Adrenal gland (tissue), 12 donors: Measurements from ENCODE around the gene SEPHS1. TPM values are rescaled to one million over a fixed set of nuclear protein-coding genes. Genes with fewer than 3 reads are reported as not detected.

ENCODE experiments used
- DNase-seq, 7 donors: peaks; one replicate each; pipeline ENCODE4 v3.0.0-alpha.2; 2019 to 2020
- H3K27ac ChIP-seq, 5 donors: fragments of 200-600 bp; sonication (generic) in 4 of 5; 1 replicate in 3 of 5; 2 replicates in 2 of 5; pipeline versions ENCODE4 v1.5.1 to v1.8.0; 2016 to 2020; ENCODE audit warnings: mild to moderate bottlenecking in 1 of 5
- H3K27me3 ChIP-seq: fragments of 200-600 bp; 2 replicates; pipeline ENCODE4 v1.8.0; 2021
- H3K36me3 ChIP-seq, 2 donors: fragments of 200-600 bp; replicated peaks in 1 of 2; 1 replicate in 1 of 2; 2 replicates in 1 of 2; pipeline versions ENCODE4 v1.5.1 to v1.8.0; 2018 to 2022
- H3K4me1 ChIP-seq, 2 donors: fragments of 200-600 bp; replicated peaks in 1 of 2; 1 replicate in 1 of 2; 2 replicates in 1 of 2; pipeline versions ENCODE4 v1.5.1 to v1.8.0; 2018 to 2021
- H3K4me3 ChIP-seq, 4 donors: fragments of 200-600 bp; sonication (generic) in 3 of 4; one replicate each; pipeline ENCODE4 v1.5.1; 2016 to 2018
- H3K9me3 ChIP-seq, 3 donors: fragments of 200-600 bp; sonication (generic) in 1 of 3; replicated peaks in 1 of 3; 1 replicate in 2 of 3; 2 replicates in 1 of 3; pipeline versions ENCODE4 v1.5.1 to v1.8.0; 2016 to 2021
- CTCF ChIP-seq, 6 experiments: fragments of 450-650 bp in 4 of 6; fragments of 200-600 bp in 2 of 6; sonication (generic) in 1 of 6; IDR thresholded peaks; 1 replicate in 5 of 6; 2 replicates in 1 of 6; pipeline versions ENCODE4 v1.5.1 to v1.8.0; 2016 to 2021; ENCODE audit warnings: antibody characterized with exemption in 6 of 6, mild to moderate bottlenecking in 2 of 6, moderate library complexity in 1 of 6
- POLR2A ChIP-seq, 2 donors: fragments of 450-650 bp; IDR thresholded peaks; one replicate each; pipeline ENCODE4 v1.6.1; 2017; ENCODE audit warnings: antibody characterized with exemption in 2 of 2, mild to moderate bottlenecking in 2 of 2, moderate library complexity in 1 of 2
- WGBS, 4 donors: extraction: QIAGEN DNeasy Blood & Tissue Kit in 2 of 4; methylation state at CpG; one replicate each; pipeline versions ENCODE4 v1.1.5 to v1.1.7; 2013 to 2017; 5-methylcytosine and 5-hydroxymethylcytosine counted together
- intact Hi-C, 2 donors: fragments of 100-400 bp; cut with DNase I; formaldehyde crosslinking; loops; one replicate each; pipeline versions ENCODE4 v1.14.1 to v1.15.0; 2022 to 2023
- polyA plus RNA-seq, 3 donors: library from polyadenylated mRNA; stranded (reverse); fragments of 200-250 nt in 2 of 3; fragments of 350-450 nt in 1 of 3; fragmentation: Illumina TruSeq in 1 of 3; extraction: RNeasy Lipid Tissue Mini Kit (QIAGEN cat#74804) in 1 of 3; gene quantifications; one replicate each; pipeline ENCODE4 v1.2.3, GENCODE V29; 2013 to 2014
- total RNA-seq, 9 donors: library from RNA; depleted of rRNA in 4 of 9; stranded (reverse); fragments of >200 nt in 4 of 9; fragments of 120-200 nt in 1 of 9; fragmentation: NEBNext Ultra II Directional in 1 of 9; extraction: Animal tissue kit (Norgen Biotek cat#: 25700) in 1 of 9; gene quantifications; one replicate each; pipeline versions ENCODE4 v1.1.0 to v1.2.4, GENCODE V29; 2013 to 2023
- donor health status: healthy with polysubstance abuse.
- donor health status: Bipolar disorder and iron deficiency.
- donor health status: DM: yes; HTN: yes; CAD: no.
- donor health status: DM: no; HTN: no; CAD: no.
- donor health status: DM: no; HTN: no; CAD: no.
- donor health status: DM: yes; HTN: yes; CAD: no.

SEPHS1 gene
- total and polyA plus RNA-seq, 12 donors: 24.5 to 91.1 (median 46.1) TPM

- TF ChIP-seq CTCF (IDR thresholded peaks at IDR 0.05): peak in 2 of 6 experiments; percentile 15 to 27
- no peak for TF ChIP-seq POLR2A (IDR thresholded peaks at IDR 0.05)
- DNase-seq: peak in 6 of 7 donors; percentile 10 to 59 (median 17)
- intact Hi-C loops: no loop called here
- 38 to 54% (median 46%) methylated on average over 7 to 14 of the region's 14 CpGs for WGBS, 4 donors
- H3K4me1 ChIP-seq: no peaks in the 10 kb centered on the region
- H3K9me3 ChIP-seq: no peaks in the 10 kb centered on the region
- H3K27ac ChIP-seq: no peak overlapping the region
- H3K27me3 ChIP-seq: no peaks in the 10 kb centered on the region
- no peaks in the 10 kb centered on the region for H3K36me3 ChIP-seq
- no peak overlapping the region for H3K4me3 ChIP-seq
Measured at GRCh38 chr10:13271552-13272163, 76.4 kb downstream of the SEPHS1 start.

- 86 to 91% (median 88%) methylated on average over 9 of the region's 9 CpGs for WGBS, 4 donors
- Histone ChIP-seq H3K4me3 (no peak overlapping the region), H3K27me3 (no peaks in the 10 kb centered on the region), H3K36me3 (no peaks in the 10 kb centered on the region), H3K4me1 (no peaks in the 10 kb centered on the region), H3K27ac (no peak overlapping the region), H3K9me3 (no peaks in the 10 kb centered on the region)
- no peak for DNase-seq
- no peak for TF ChIP-seq POLR2A (IDR thresholded peaks at IDR 0.05)
- TF ChIP-seq CTCF (IDR thresholded peaks at IDR 0.05): no peak
- intact Hi-C loops: no loop called here
Measured at GRCh38 chr10:13270877-13271551, 77.1 kb downstream of the SEPHS1 start.

- H3K27ac ChIP-seq: no peak overlapping the region
- H3K4me1 ChIP-seq: no peaks in the 10 kb centered on the region
- no peaks in the 10 kb centered on the region for H3K9me3 ChIP-seq
- intact Hi-C loops: no loop called here
- TF ChIP-seq CTCF (IDR thresholded peaks at IDR 0.05): no peak
- no peak for TF ChIP-seq POLR2A (IDR thresholded peaks at IDR 0.05)
- H3K36me3 ChIP-seq: no peaks in the 10 kb centered on the region
- no peaks in the 10 kb centered on the region for H3K27me3 ChIP-seq
- DNase-seq: peak in 3 of 7 donors; percentile 15 to 29 (median 23)
- no peak overlapping the region for H3K4me3 ChIP-seq
- WGBS, 4 donors: 8 to 30% (median 23%) methylated on average over 3 of the region's 3 CpGs
Measured at GRCh38 chr10:13268841-13269240, 79.3 kb downstream of the SEPHS1 start.

GRCh38 chr10:13268310-13268709 lies 79.8 kb downstream of the SEPHS1 start:
- Histone ChIP-seq H3K27ac (no peak overlapping the region), H3K4me1 (no peaks in the 10 kb centered on the region), H3K27me3 (no peaks in the 10 kb centered on the region), H3K36me3 (no peaks in the 10 kb centered on the region), H3K9me3 (no peaks in the 10 kb centered on the region), H3K4me3 (no peak overlapping the region)
- intact Hi-C loops: no loop called here
- DNase-seq: no peak
- 72 to 96% (median 80%) methylated on average over 4 of the region's 4 CpGs for WGBS, 4 donors
- TF ChIP-seq POLR2A (IDR thresholded peaks at IDR 0.05): no peak
- no peak for TF ChIP-seq CTCF (IDR thresholded peaks at IDR 0.05)

Other genes starting within 250 kb of the SEPHS1 start
- gene OPTN, start 248.1 kb downstream of the SEPHS1 start, total RNA-seq: 100 to 1,000 TPM in 5 of 9 donors, 10 to 100 TPM in 4; 77.9 to 148 (median 102) TPM
- 10 to 100 TPM; 63.2 to 88.9 (median 69.2) TPM for gene OPTN, start 248.1 kb downstream of the SEPHS1 start, polyA plus RNA-seq
- 1 to 10 TPM in 3 of 9 donors, under 1 TPM in 6; 0.17 to 6.6 (median 0.63) TPM for gene MCM10, start 186.7 kb downstream of the SEPHS1 start, total RNA-seq
- gene MCM10, start 186.7 kb downstream of the SEPHS1 start, polyA plus RNA-seq: 1 to 10 TPM in 1 of 3 donors, under 1 TPM in 2; 0.08 to 1.5 (median 0.20) TPM
- not detected for gene UCMA, start 113.9 kb downstream of the SEPHS1 start, total RNA-seq
- gene UCMA, start 113.9 kb downstream of the SEPHS1 start, polyA plus RNA-seq: not detected
- 100 to 1,000 TPM in 2 of 9 donors, 10 to 100 TPM in 7; 62.2 to 138 (median 73.0) TPM for gene PHYH, start 48.2 kb downstream of the SEPHS1 start, total RNA-seq
- gene PHYH, start 48.2 kb downstream of the SEPHS1 start, polyA plus RNA-seq: 100 to 1,000 TPM in 1 of 3 donors, 10 to 100 TPM in 2; 44.2 to 140 (median 60.5) TPM
- gene BEND7, start 180.7 kb upstream of the SEPHS1 start, total RNA-seq: 10 to 100 TPM in 7 of 9 donors, 1 to 10 TPM in 2; 6.7 to 21.5 (median 14.5) TPM
- 10 to 100 TPM in 1 of 3 donors, 1 to 10 TPM in 2; 5.3 to 15.2 (median 6.8) TPM for gene BEND7, start 180.7 kb upstream of the SEPHS1 start, polyA plus RNA-seq
- 10 to 100 TPM; 13.9 to 36.7 (median 19.6) TPM for gene PRPF18, start 238.7 kb upstream of the SEPHS1 start, total RNA-seq
- 10 to 100 TPM in 2 of 3 donors, 1 to 10 TPM in 1; 4.9 to 33.9 (median 10.5) TPM for gene PRPF18, start 238.7 kb upstream of the SEPHS1 start, polyA plus RNA-seq